OCI-M2 (cell line): ENCODE measurements around the gene SPRED2.
"Not testable (repeated sequence)": the region's sequence is repeated elsewhere in the genome, so short reads cannot be mapped to it uniquely, and the experiment has no call there.

Experiments used
- DNase-seq: peaks from one replicate; lab custom pipeline; 2025; ENCODE audit not compliant: unreplicated experiment; lab: John Stamatoyannopoulos, UW

The SPRED2 gene

DNA sequence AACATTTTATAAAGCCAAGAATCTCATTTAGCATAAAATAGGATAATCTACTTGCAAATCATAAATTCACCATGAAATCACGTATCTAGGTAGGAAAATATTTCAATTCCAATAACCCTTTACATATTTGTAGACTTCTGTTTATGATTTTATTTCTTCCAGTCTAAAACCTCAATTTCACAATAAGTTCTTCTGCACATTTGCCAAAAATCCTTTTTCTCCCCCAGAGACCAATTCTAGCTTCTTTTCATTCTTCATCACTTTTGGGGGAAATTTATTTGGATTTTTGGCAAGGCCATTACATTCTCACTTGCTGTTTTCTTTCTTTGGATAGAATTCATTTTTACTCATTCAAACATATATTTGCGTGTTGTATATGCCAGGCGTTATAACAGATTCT lies 86.8 kb downstream of the SPRED2 start:
- no peak for DNase-seq

DNA sequence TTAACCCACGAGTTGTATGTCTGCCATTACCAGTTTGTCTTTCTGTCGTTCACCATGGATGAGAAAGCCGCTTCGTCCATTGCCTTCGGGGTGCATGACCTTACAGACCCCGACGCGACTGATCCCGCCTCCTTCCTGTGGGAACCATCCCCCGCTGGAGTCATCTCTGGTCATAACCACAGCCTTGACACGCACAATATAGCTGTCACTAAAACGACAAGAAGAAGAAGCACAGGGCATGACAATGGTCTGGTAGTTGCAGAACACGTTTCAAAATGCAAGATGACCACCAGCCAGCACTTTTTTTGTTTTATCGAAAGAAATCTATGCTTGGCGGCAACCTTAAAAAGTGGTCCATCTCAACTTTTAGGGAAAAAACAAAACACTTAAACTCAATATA lies 87.7 kb downstream of the SPRED2 start:
- no peak for DNase-seq

DNA sequence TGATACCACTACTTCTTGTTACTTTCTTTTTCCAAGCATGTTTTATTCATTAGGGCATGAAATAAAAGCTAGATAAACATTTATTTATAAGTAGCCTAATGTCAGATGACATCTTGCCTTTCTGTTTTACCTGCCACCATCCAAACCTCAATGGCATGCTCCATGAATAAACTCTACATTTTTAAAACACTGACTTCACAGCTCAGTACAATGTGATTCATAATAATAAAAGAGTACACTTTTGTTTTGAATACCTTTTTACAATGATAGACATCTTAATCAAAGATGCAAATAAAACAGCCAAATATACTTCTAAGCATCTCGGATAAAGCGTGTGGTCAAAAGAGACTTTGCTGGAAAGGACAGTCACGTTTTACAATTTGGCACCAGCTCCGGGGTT lies 88.2 kb downstream of the SPRED2 start:
- DNase-seq = no peak

DNA sequence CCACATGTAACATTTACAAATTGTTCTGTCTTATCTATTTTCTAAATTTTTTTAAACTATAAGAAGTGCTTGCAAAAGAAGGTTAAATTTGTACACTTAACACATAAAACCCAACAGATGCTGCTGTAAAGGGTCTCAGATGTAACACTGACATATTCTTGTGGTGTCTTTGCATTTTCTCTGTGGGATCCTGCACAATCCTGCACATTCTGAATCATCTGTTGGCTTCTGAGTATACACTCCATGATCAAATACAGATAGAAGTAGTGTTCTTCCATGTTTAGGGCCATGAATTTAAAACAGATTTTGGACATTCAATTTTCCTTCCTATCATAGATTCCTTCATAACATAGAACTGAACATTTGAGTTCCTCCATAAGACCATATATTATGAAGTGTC lies 89.0 kb downstream of the SPRED2 start:
- DNase-seq = no peak

DNA sequence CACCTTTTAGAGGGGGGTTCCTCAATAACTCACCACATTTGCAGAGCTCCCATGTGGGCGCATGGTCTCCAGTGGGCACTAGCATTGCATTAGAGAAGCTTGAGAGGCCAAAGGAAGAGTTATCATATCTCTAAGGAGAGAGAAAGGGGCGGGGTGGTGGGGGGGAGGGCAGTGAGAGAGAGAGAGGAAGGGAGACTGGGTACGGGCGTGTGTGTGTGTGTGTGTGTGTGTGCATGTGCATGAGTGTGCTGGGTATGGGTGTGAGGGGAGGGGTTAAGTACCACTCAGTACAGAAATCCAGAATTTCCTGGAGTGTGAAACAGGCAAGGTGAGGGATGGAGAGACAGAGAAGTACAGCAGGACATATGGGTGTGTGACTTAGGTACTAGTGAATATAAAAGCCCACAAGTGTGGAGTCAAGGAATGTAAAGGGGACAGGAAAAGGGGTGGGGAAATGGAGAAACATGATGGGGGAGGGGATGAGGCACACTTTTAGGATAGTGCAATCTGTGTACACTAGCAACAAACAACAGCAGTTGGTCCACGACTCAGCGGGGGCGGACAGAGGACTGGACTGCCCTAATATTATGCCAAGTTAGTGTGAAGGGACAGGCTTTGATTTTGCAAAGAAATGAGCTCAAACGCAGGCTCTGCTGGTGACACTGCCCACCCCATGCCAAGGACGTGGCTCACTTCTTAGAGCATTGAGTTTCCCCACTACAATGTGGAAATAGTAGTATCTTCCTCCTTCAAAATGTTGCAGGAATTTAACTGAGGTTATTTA lies 91.3 kb downstream of the SPRED2 start:
- no peak for DNase-seq

DNA sequence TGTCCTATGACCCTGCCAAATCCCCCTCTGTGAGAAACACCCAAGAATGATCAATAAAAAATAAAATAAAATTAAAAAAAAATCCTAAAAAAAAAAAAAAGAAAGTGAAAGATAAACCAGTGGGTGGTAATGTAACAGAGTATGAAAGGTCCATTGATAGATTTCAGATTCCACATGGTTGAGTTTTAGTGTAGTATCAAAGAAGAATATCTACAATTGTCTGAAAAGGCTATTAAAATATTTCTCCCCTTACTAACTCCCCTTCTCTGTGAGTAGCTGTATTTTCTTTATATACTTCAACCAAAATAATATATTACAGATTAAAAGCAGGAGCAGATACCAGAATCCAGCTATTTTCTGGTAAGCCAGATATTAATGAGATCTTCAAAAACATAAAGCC lies 92.8 kb downstream of the SPRED2 start:
- DNase-seq = no peak

DNA sequence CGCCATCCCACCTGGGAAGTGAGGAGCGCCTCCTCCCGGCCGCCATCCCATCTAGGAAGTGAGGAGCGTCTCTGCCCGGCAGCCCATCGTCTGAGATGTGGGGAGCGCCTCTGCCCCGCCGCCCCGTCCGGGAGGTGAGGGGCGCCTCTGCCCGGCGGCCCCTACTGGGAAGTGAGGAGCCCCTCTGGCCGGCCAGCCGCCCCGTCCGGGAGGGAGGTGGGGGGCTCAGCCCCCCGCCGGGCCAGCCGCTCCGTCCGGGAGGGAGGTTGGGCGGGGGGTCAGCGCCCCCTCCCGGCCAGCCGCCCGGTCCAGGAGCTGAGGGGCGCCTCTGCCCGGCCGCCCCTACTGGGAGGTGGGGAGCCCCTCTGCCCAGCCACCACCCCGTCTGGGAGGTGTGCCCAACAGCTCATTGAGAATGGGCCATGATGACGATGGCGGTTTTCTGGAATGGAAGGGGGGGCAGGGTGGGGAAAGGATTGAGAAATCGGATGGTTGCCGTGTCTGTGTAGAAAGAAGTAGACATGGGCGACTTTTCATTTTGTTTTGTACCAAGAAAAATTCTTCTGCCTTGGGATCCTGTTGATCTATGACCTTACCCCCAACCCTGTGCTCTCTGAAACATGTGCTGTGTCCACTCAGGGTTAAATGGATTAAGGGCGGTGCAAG lies 93.4 kb downstream of the SPRED2 start:
- not testable (repeated sequence) for DNase-seq

DNA sequence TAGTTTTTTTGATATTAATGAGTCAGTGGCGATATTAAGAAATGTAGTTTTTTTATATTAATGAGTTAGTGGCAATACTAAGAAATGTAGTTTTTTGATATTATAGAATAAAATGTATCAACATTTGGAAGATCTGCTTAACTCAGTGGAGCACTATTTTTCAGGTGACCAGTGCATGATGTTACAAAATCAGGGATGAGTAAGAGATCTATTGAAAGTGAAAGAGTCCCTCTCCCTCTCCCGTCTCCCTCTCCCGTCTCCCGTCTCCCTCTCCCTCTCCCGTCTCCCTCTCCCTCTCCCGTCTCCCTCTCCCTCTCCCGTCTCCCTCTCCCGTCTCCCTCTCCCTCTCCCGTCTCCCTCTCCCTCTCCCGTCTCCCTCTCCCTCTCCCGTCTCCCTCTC lies 94.5 kb downstream of the SPRED2 start:
- DNase-seq = not testable (repeated sequence)

DNA sequence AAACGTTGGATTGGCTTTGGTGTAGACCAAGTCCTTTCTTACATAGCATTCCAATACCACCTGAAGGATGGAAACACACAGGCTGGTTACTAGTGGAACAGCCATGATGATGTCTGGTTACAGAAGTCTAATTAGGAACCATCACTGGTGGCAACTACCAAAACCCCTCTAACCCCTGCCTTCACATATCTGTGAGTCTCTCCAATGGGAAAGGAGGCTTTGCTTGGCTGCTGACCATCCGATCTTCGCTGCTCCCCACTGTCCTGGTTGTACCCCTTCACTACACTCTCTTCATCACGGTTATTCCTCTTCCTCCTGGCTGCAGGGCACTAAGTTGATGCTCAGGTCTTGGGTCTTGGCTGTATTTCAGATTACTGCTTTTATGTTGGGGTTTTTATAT lies 97.7 kb downstream of the SPRED2 start:
- DNase-seq = no peak

DNA sequence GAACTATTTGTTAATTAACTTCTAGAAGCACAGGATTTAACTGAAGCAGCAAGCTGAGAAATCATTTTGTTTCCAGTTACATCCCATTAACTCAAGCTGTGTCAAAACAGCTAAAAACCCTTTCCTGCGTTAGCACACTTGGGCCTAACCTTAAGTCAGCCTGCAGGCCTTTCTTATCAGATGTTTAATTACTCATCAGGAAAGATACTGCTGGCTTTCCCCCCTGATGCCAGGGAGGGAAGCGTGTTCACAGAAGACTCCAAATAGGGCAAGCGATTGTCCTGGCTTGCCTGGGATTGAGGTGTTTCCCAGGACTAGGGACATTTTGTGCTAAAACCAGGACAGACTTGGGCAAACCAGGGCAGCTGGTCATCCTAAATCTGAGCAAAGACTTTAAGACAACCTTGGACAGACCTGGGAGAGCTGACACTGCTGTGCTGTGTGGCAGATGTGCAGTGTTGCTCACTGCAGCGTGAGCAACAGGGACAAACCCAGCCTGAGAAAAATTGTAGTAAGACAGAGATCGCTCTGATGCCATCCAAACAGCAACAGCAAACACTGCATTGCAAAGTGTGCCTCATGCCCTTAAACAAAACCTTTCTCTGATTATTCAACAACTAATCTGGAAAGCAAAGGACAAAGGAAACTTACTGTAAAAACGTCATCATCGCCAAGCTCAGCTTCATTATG lies 100.9 kb downstream of the SPRED2 start:
- DNase-seq = no peak

DNA sequence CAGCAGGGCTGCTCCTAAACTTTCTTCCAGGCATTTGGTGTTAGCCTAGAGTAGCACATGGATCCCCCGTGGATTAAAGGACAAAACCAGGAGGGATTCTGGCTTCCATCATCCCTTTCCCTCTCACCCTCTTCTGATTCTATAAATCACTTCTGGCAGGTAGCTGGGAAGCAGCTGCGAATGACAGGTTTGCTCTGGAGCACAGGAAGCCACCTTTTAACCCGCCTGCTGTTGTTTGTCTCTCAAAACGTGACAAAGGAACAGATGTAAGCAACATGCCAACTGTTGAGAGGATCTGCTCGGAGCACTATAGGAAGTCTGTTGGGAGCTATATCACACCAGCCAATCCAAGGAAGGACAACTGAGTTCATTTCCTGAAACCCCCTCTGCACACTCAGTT lies 102.9 kb downstream of the SPRED2 start:
- DNase-seq = no peak

DNA sequence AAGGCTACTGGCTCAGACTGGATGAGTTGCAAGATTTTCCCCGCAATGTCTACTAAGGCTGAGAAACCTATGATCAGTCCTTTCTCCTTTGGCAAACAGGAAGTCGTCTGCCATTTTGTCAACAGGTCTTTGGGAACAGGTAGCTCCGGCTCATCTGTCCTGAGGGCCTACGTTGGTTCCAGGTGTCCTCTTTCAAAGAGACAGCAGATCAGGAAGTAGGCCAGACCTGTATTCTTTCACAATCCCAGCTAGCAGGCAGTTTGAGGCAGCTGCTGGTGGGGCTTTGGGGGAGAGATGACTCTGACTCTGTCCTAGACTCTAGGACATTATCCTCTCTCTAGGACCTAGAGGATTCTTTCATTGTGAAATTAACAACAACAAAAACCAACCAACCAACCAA lies 106.1 kb downstream of the SPRED2 start:
- DNase-seq = no peak

DNA sequence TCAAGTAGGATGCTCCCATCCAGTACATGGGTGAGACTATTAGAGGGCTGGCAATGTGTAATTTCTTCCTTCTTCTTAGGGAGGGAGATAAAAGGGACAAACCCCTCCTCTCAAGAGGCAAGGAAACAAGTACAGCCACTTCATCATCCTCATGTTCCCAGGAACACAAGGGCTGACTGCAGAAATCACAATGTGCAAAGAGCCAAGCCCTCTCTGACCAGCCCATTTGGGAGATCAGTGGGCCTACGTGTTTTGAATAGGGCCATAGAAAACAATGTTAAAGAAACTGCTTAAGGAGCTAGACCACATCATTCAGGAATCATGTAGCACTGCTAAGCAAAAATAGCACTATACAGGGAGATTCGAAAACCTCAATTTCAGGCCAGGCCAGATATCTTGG lies 107.3 kb downstream of the SPRED2 start:
- no peak for DNase-seq

DNA sequence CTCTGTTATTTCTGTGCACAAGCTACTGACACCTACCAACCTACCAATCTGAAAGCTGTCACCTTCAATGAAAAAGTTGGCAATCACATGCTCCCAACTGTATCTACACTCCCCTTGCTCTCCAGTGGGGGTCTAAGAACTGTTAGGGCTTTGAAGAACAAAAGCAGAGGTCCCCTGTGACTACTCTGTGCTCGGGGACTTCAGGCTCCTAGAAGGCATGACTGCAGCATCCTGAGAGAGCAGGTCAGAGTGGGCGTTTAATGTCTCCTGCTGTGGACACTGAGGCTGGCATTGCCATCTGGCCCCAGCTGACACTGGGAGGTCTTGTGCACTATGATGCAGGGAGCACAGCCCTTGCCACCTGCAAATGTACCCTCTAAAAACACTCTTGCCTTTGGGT lies 111.5 kb downstream of the SPRED2 start:
- DNase-seq = no peak

DNA sequence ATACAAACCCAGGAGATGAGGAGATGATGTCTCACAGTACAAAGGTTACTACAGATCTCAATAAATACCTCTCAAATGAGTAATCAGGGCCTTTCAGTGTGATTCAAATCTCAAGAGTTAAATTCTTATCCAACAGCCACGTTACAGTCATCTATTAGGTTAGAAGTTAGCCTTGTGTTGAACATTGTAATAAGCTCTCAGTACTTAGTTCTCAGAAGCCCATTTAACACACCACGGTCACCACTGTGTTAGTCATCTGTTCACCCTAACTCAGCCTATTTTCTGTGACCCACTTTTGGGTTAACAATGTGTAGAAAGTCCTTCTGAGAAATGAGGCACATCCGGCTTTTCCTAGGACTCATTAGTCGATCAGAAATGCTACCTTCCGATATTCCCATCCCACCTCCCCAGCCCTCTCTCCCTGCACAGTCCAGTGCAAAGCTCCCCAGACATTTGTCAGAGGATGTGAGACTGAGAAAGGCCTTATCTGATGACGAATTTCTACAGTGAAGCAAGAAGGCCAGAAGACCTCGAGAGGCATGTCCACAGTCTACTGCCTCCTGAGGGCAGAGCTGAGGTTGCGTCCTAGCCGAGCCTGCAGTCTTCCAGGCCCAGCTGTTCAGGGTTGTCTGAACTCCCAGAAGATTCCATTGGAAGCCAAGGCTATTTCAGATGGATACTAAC lies 112.2 kb downstream of the SPRED2 start:
- DNase-seq = no peak

DNA sequence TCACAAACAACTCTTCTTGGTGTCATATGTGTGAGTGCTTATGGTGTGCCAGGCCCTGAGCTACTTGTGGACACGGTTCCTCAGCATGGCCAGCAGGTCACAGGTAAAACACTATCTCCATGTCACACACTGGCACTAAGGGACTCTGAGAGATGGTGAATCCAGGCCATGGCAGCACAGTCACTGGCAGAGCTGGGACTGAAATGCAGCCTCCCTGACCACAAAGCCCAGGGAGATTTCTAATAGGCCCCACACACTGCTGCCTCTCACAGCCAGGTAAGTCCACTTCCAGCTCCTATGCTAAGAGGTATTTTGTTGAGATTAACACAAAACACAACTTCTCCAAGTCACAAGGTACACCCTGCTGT lies 112.7 kb downstream of the SPRED2 start:
- DNase-seq = no peak

DNA sequence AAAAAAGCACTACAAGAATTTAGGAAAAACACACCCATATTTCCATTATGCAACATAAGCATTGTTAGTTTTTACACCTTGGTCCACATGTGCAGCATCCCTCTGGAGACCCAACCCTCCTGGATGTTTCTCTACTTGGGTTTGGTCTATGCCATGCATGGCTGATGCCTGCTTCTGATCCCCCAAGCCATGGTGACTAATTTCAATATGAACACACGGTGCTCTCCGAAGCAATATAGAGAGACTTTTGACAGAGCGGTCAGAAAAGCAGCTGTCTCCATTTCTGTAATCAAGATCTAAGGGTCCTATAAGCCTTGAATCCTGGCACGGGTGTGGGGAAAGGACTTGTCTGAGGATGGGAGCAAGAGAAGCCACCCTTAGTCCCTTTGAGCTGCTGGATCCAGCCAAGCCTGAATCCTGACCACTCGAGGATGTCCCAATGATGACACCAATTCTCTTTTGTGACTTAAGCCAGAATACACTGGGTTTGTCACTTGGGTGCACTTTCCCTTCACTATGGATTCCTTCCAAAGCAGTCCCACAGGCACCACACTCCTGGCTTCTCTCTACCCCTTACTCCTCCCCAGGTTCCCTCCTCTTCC lies 113.2 kb downstream of the SPRED2 start:
- no peak for DNase-seq

DNA sequence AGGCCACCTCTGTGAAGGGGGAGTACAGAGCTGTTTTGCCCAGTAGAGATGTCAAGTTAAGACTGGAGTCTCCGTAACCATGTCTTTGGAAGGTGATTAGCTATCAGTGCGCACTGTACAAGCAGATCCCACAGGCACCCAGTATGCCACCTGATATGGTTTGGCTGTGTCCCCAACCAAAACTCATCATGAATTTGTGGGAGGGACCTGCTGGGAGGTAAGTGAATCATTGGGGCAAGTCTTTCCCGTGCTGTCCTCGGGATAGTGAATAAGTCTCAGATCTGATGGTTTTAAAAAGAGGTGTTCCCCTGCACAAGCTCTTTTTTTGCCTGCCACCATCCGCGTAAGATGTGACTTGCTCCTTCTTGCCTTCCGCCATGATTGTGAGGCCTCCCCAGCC lies 114.6 kb downstream of the SPRED2 start:
- DNase-seq = no peak

DNA sequence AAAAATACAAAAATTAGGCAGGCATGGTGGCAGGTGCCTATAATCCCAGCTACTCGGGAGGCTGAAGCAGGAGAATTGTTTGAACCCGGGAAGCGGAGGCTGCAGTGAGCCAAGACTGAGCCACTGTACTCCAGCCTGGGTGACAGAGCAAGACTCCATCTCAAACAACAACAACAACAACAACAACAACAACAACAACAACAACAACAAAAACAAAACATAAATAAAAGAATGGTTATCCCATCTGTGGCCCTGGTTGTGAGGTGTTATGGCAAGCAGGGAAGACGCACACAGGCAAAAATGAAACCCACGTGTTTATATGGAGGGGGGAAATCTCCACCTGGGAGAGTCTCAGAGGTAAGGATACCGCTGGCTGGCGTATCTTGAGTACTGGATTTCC lies 115.0 kb downstream of the SPRED2 start:
- DNase-seq = not testable (repeated sequence)

DNA sequence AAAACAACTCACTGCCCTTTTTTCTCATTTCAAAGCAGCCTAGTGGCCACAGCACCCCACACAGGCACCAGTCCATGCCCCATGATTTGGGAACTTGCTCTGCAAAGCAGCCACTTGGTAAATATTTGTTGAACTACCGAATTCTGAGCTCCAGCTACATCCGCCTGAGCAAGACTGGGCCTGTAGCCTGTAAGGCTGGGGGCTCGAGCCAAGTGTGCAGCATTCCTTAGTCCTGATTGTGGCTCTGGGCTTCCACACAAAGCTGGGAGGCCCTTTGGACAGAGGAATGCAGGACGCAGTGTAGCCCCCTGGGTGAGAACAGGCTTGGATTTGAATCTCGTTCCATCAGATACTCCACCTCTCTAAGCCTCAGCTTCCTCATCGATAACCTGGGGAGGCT lies 116.3 kb downstream of the SPRED2 start:
- DNase-seq = no peak

DNA sequence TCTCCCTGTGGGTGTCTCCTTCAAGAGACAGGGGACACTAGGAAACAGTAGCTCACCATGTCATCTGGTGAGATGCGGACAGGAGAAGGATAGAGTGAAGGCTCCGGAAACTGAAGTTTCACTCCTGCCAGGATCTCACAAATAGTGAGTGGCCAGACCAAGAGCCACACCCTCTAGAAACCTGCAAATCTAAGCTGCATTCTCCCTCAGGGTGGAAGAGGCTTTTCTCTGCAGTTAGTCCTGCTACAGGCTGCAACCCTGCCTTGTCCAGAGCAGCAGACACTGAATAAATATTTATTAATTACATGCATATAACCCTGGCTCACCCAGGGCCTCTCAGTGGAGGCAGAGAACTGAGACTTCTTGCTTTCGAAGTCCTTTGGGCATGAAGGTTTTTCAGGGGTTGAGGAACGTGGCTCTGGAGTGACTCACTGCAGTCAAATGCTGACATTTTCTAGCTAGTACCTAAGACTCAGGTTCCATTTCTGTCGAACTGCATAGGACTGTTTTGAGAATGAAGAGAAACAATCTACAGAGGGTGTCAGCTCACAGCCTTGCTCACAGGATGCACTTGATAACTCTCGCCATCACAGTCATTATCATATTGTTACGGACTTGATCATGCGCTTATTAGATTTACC lies 117.5 kb downstream of the SPRED2 start:
- DNase-seq = no peak
